ENCODE data around the gene TMEM117.

DNA sequence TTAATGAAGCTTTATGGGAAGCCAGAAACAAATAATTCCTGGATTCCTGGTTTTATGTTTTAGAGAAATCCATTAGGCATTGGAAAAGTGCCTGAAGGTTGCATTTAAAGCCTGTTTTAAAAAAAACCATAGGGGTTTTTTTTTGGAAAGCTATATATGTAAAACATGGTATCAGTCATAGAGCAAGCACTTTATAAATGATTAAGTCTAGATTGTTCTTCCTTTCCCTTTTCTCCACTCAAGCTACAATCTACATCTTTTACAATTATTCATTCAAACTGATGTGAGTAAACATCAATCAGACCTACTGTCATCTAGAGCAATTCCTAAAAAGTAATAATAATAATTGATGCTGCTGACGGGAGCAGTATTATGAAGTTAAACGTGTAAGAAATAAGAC is 500.7 kb downstream of the TMEM117 start:
- TF ChIP-seq, protein P1, sequence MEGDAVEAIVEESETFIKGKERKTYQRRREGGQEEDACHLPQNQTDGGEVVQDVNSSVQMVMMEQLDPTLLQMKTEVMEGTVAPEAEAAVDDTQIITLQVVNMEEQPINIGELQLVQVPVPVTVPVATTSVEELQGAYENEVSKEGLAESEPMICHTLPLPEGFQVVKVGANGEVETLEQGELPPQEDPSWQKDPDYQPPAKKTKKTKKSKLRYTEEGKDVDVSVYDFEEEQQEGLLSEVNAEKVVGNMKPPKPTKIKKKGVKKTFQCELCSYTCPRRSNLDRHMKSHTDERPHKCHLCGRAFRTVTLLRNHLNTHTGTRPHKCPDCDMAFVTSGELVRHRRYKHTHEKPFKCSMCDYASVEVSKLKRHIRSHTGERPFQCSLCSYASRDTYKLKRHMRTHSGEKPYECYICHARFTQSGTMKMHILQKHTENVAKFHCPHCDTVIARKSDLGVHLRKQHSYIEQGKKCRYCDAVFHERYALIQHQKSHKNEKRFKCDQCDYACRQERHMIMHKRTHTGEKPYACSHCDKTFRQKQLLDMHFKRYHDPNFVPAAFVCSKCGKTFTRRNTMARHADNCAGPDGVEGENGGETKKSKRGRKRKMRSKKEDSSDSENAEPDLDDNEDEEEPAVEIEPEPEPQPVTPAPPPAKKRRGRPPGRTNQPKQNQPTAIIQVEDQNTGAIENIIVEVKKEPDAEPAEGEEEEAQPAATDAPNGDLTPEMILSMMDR (IDR thresholded peaks at IDR 0.05): no peak
- TF ChIP-seq POLR2A (IDR thresholded peaks at IDR 0.05): no peak
